CD4-positive, alpha-beta T cell treated with Interleukin-6 for 4 hours (primary cell): ENCODE results near the gene DNAH9.

ENCODE experiments used
- DNase-seq: peaks from one replicate; pipeline ENCODE4 v3.0.0-alpha.2; 2020; ENCODE audit warnings: mixed read lengths

Gene DNAH9

DNA sequence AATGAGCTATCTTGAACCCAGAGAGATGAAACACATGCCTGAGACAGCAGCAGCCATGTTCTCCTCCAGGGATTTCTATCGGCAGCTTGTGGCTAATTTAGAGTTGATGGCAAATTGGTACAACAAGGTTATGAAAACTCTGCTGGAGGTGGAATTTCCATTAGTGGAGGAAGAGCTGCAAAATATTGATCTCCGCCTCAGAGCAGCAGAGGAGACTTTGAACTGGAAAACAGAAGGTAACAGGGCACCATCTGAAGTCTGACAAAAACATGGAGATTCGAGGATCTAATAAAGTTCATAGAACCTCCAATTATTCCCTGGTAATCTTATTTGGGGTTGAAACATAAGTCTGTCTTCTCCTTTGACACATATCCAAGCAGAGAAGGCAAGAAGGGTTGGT is 52.8 kb downstream of the DNAH9 start:
- no peak for DNase-seq

GRCh38 chr17:11668618-11669017 is 70.3 kb downstream of the DNAH9 start:
- DNase-seq: no peak

DNA sequence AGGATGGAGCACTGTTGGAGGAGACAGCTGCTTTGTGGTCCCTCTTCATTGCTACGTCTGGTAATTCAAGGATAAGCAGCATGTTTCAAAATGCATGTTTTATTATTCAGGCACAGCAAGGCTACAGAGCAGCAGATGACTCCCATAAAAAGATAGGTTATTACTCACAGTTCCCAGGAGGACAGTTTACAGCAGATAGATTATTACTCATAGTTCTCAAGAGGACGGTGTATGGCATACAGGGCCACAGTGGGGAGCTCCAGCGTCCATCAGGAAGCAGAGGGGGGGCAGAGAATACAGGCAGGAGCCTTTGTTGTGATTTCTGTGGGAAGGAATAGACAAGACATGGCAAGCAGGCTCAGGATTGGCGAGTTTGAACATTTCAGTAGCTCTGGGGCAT is 72.9 kb downstream of the DNAH9 start:
- no peak for DNase-seq

DNA sequence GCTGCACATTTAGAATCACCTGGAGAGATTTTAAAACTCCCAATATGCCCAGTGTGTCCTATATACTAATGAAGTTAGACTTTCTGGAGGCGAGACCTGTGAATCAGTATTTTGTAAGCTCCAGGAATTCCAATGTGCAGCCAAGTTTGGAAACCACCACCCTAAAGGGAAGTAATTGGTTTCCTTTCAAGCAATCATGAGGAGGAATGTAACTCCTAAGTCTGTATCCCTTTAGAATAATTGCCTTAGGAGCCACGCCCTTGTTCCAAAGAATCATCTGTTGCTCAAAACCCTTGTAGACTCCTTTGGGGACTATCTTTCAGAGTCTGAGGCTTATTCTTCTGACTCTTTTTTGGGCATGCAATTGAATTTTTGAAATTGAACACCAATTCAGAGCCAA is 84.4 kb downstream of the DNAH9 start:
- no peak for DNase-seq

DNA sequence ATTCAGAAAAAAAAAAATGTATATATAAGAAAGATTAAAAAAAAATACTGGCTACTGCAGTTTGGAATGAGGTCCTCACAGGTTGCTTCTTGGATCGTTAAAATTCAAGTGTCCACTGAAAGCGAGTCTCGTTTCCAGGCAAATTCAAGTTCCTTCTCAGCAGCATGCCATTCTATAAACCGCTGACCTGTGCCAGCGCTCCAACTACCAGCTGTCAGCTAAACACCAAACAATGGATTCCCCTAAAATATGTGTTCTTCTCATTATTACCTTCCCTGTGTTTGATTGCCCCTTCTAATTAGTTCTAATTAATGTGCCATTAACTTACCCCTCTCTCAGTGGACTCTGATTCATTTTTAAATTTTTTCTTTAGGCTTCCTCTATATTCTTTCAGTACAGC is 92.4 kb downstream of the DNAH9 start:
- DNase-seq: no peak

- no peak for DNase-seq
Observed at GRCh38 chr17:11692688-11693087, 94.4 kb downstream of the DNAH9 start.

GRCh38 chr17:11693284-11693683 is 95.0 kb downstream of the DNAH9 start:
- DNase-seq: no peak

DNA sequence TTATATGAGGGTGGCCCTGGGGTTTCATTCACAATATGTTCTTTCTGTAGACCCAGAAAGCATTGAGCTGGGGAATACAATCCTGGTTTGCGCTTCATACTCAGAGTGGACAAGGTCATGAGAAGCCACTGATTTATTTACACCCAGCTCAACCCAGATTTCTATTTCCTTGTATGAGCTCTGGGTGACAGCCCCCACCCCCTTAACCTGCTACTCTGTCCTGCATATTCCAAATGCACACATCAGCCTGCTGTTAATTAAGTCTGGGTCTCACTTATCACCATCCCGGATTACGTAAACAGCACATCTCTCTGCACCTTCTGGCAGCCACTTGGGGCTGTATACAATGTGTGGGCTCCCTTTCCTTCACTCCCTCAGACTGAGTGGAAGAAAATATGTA is 102.4 kb downstream of the DNAH9 start:
- no peak for DNase-seq

GRCh38 chr17:11701911-11702310 is 103.6 kb downstream of the DNAH9 start:
- no peak for DNase-seq

DNA sequence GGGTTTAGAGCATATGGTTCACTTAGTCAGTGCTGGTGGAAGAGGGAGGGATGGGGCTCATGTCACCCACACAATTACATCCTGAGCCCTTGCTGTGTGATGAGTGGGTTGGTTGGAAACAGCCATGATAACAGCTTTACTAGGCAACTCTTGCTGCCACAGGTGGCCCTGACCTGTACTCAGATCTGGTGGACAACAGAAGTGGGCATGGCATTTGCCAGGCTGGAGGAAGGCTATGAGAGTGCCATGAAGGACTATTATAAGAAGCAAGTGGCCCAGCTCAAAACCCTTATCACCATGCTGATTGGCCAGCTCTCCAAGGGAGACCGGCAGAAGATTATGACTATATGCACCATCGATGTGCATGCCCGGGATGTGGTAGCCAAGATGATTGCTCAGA is 105.8 kb downstream of the DNAH9 start:
- DNase-seq: no peak

- no peak for DNase-seq
Observed at GRCh38 chr17:11705111-11705510, 106.8 kb downstream of the DNAH9 start.

DNA sequence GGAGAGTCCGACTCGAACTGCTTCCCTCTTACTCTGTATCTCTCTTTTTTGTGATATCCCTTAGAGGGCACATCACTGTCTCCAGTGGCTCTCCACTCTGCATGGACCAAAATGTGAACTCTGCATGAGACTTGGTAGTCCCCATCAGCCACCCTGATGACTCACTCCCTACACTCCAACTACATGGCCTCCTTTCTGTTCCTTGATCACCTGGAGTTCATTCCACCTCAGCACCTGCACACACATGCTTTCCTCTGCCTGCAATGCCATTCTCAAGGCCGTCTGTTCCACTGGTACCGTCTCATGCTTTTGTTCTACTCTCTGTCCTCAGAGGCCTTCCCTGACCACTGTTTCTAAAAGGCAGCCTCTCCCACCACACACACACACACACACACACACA is 109.3 kb downstream of the DNAH9 start:
- no peak for DNase-seq

DNA sequence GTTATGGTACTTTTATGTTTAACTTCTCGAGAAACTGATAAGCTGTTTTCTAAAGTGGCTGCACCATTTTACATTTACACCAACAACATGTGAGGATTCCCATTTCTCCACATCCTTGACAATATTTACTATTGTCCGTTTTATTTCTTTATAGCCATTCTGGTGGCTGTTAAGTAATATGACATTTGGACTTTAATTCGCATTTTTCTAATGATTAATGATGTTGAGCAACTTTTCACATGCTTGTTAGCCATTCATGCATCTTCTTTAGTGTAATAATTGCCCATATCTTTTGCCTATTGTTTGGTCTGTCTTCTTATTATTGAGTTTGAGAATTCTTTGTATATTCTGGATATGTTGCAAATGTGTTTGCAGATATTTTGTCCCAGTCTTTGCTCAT is 114.2 kb downstream of the DNAH9 start:
- DNase-seq: no peak

- no peak for DNase-seq
Observed at GRCh38 chr17:11719203-11719602, 120.9 kb downstream of the DNAH9 start.

DNA sequence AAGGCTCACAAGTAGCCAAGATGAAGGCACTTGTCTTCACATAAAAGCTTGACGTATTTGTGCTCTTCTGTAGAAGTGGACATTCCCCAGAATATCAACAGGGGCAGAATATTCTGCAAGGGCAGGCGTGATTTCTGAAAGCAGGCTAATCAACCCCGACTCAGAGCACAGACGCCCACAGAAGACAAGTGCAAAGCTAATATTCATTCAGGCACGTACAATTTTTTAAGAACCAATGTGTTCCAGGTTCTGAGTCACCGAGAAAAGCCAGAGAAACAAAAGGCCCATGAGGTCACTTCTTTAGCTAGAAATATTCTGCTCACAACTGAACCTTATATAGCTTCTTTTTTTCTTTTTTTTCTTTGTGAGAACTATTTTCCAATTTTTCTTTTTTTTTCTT is 121.6 kb downstream of the DNAH9 start:
- no peak for DNase-seq

DNA sequence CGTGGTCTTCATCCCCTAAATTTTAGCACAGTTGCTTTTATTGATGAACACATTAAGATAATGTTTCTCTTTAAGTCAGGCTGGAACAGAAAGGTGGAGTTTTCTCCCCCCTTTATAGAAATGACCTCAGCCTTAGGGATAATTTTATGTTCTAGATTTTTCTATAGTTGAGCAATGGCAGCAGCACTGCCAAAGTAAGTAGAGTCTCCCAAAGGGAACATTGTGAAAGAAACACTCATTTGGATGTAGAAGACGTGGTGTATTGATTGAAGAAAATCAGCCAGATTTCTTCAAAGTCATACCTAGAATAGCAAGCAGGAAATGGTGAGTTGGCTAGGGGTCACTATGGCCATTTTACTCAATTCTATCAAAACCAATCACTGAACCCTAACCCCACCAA is 122.5 kb downstream of the DNAH9 start:
- DNase-seq: no peak

- no peak for DNase-seq
Observed at GRCh38 chr17:11730747-11731146, 132.5 kb downstream of the DNAH9 start.

GRCh38 chr17:11736613-11737312 is 138.5 kb downstream of the DNAH9 start:
- no peak for DNase-seq

GRCh38 chr17:11737313-11737679 is 139.0 kb downstream of the DNAH9 start:
- DNase-seq: no peak

DNA sequence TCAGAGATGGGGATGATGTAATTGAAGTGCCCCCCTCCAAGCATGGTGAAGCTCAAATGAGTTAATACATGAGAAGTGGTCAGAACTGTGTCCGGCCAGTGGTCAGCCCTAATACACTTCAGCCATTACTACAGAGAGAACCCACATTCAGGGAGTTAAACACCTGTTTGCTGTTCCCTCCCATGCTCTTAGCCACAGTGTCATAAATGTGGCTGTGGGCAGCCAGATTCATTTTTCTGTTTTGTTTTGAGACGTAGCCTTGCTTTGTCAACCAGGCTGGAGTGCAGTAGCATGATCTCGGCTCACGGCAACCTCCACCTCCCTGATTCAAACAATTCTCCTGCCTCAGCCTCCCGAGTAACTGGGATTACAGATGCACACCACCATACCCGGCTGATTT is 139.9 kb downstream of the DNAH9 start:
- DNase-seq: no peak

GRCh38 chr17:11739351-11739750 is 141.1 kb downstream of the DNAH9 start:
- no peak for DNase-seq

GRCh38 chr17:11739848-11740247 is 141.6 kb downstream of the DNAH9 start:
- no peak for DNase-seq

GRCh38 chr17:11742886-11743285 is 144.6 kb downstream of the DNAH9 start:
- DNase-seq: no peak

- DNase-seq: no peak
Observed at GRCh38 chr17:11744696-11745095, 146.4 kb downstream of the DNAH9 start.

DNA sequence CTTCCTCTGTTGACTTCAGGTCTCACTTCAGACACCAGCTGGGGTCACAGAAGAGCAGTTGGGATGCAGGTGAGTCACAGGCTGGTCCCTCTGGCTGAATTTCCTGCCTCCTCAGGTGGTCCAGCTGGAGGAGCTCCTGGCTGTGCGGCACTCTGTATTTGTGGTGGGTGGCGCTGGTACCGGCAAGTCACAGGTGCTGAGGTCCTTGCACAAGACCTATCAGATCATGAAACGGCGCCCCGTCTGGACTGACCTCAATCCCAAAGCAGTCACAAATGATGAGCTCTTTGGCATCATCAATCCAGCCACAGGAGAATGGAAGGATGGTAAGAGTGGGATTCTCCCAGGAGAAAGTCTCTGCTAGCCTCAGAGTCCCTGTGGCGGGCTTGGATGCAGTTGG is 149.2 kb downstream of the DNAH9 start:
- no peak for DNase-seq

- no peak for DNase-seq
Observed at GRCh38 chr17:11757815-11758214, 159.5 kb downstream of the DNAH9 start.
